ENCODE measurements around the gene CDH24.
A peak's percentile ranks its signal among the peaks of the same experiment; 100 is the strongest.

Gene CDH24

DNA sequence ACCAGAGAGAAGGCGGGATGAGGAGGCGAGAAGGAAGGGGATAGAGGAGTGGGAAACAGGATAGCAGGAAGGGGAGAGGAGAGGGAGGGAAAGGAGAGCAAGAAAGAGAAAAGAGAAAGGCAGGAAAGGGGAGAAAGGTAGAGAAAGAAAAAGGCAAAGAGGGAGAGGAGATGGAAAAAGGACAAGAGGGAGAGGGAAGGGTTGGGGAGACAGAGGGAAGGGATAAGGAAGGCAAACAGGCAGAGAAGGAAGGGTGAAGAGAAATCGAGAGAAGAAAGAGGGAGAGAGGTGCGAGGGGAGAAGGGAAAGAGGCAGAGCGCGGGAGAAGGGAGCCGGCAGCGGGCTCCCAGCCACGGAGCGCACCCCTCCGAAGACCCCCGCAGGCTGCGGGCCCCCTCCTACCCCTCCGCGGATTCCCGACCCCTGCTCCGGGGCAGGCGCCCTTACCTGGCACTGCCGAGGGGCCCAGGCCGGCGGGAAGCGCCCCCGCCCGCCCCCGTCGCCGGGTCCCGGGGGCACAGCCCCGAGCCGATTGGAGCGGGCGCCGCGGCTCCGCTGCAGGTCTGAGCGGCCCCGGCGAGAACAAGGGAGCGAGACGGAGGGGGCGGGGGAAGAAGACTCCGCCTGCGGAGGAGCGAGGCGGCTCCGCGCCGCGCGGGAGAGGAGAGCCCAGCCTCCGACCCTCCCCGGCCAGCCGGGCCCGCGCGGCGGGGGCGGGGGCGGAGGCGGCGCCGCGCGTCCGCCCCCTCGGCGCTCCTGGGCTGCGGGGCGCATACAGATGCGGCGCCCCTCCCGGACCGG, at the start of gene CDH24:
Gene CDH24, minus strand, starts transcription at position 565 of the 801 bp plus-strand sequence. CDS start 1,787 bp downstream, outside the sequence.
- DNase-seq (ENCODE audit: low read depth in 1 of 2, low spot score in 1 of 2), result peak; percentile 77 to 81
- in situ Hi-C loops (cut with HindIII; ENCODE audit: low pct_unique_long_range_greater_than_20kb, low sequenced_read_pairs), result no loop called here
- TF ChIP-seq JUND (IDR thresholded peaks at IDR 0.05; ENCODE audit: low read depth), result no peak

DNA sequence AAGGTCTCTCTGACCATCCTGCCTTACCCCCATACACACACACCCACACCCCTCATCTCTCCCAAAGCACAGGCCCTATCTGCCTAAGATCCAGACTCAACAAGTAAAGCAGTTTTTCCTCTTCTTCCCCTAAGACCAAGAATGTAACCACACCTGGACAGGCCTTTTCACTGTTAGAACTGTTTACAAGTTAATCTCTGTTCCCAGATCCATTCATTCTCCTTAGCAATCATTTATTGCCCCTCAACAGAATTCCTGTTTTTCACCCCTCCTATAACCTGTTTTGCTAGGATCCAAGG, 49.4 kb upstream of the CDH24 start:
- no peak for DNase-seq (ENCODE audit: low read depth in 1 of 2, low spot score in 1 of 2)
- in situ Hi-C loops (cut with HindIII; ENCODE audit: low pct_unique_long_range_greater_than_20kb, low sequenced_read_pairs), result no loop called here
- TF ChIP-seq JUND (IDR thresholded peaks at IDR 0.05; ENCODE audit: low read depth), result no peak

GRCh38 chr14:23105348-23105824, 48.1 kb upstream of the CDH24 start:
- no peak for DNase-seq (ENCODE audit: low read depth in 1 of 2, low spot score in 1 of 2)
- no peak for TF ChIP-seq JUND (IDR thresholded peaks at IDR 0.05; ENCODE audit: low read depth)
- in situ Hi-C loops (cut with HindIII; ENCODE audit: low pct_unique_long_range_greater_than_20kb, low sequenced_read_pairs), result no loop called here

GRCh38 chr14:23104591-23105347, 47.4 kb upstream of the CDH24 start, which contains the start of gene CIROP:
Gene CIROP (minus strand): TSS chr14:23104989. CDS start chr14:23104920, 69 bp downstream.
- no peak for TF ChIP-seq JUND (IDR thresholded peaks at IDR 0.05; ENCODE audit: low read depth)
- in situ Hi-C loops (cut with HindIII; ENCODE audit: low pct_unique_long_range_greater_than_20kb, low sequenced_read_pairs), result no loop called here
- DNase-seq (ENCODE audit: low read depth in 1 of 2, low spot score in 1 of 2), result no peak

DNA sequence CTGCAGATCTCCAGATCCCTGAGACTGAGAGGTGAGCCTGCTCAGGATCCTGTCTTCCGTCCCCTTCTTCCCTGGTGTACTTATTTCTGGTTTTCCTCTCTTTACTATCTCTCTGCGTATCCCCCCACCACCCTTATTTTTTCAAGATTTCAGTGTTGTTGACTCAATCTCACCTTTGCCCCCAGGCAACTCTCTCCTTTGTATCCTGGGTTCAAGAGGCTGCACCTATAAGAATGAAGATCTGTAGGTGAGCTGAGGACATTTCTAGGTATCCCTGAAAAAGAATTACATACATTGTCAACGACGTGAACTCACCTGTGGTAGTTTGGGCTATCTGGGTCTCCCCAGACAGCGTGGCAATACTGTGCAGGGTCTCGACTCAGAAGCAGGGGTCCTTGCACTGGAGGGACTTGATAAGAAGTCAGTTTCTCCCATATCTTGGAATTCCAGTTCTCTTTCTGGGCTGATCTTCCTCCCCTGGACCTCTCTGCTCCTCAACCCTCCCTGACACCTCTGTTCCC, 46.8 kb upstream of the CDH24 start:
- no peak for TF ChIP-seq JUND (IDR thresholded peaks at IDR 0.05; ENCODE audit: low read depth)
- in situ Hi-C loops (cut with HindIII; ENCODE audit: low pct_unique_long_range_greater_than_20kb, low sequenced_read_pairs), result no loop called here
- DNase-seq (ENCODE audit: low read depth in 1 of 2, low spot score in 1 of 2), result no peak

DNA sequence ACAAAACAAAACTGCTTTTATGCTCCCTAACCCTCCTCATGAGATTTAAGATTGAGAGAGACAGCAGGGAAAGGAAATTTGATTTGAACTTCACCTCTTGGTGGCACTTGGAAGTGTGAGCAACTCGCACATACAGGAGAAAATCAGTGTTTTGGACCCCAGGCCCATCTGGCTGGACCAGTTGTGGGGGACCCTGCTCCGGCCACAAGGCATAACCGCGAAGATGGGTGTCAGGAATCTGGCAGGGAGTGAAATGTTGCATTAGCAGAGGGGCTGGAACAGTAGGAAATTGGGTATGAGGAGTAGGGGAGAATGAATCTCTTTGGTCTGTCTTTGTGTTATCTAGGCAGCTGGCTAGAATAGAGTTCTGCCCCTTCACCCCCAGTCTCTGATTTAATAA, 46.3 kb upstream of the CDH24 start:
- in situ Hi-C loops (cut with HindIII; ENCODE audit: low pct_unique_long_range_greater_than_20kb, low sequenced_read_pairs), result no loop called here
- DNase-seq (ENCODE audit: low read depth in 1 of 2, low spot score in 1 of 2), result no peak
- TF ChIP-seq JUND (IDR thresholded peaks at IDR 0.05; ENCODE audit: low read depth), result no peak

GRCh38 chr14:23102801-23103200, 45.5 kb upstream of the CDH24 start:
- no peak for DNase-seq (ENCODE audit: low read depth in 1 of 2, low spot score in 1 of 2)
- no peak for TF ChIP-seq JUND (IDR thresholded peaks at IDR 0.05; ENCODE audit: low read depth)
- in situ Hi-C loops (cut with HindIII; ENCODE audit: low pct_unique_long_range_greater_than_20kb, low sequenced_read_pairs), result no loop called here

- in situ Hi-C loops (cut with HindIII; ENCODE audit: low pct_unique_long_range_greater_than_20kb, low sequenced_read_pairs), result no loop called here
- no peak for TF ChIP-seq JUND (IDR thresholded peaks at IDR 0.05; ENCODE audit: low read depth)
- no peak for DNase-seq (ENCODE audit: low read depth in 1 of 2, low spot score in 1 of 2)
Observed at GRCh38 chr14:23101986-23102625, 44.8 kb upstream of the CDH24 start.

- in situ Hi-C loops (cut with HindIII; ENCODE audit: low pct_unique_long_range_greater_than_20kb, low sequenced_read_pairs), result no loop called here
- no peak for TF ChIP-seq JUND (IDR thresholded peaks at IDR 0.05; ENCODE audit: low read depth)
- DNase-seq (ENCODE audit: low read depth in 1 of 2, low spot score in 1 of 2), result no peak
Observed at GRCh38 chr14:23101213-23101970, 44.1 kb upstream of the CDH24 start.

- DNase-seq (ENCODE audit: low read depth in 1 of 2, low spot score in 1 of 2), result no peak
- no peak for TF ChIP-seq JUND (IDR thresholded peaks at IDR 0.05; ENCODE audit: low read depth)
- in situ Hi-C loops (cut with HindIII; ENCODE audit: low pct_unique_long_range_greater_than_20kb, low sequenced_read_pairs), result no loop called here
Observed at GRCh38 chr14:23099212-23099861, 42.0 kb upstream of the CDH24 start.

DNA sequence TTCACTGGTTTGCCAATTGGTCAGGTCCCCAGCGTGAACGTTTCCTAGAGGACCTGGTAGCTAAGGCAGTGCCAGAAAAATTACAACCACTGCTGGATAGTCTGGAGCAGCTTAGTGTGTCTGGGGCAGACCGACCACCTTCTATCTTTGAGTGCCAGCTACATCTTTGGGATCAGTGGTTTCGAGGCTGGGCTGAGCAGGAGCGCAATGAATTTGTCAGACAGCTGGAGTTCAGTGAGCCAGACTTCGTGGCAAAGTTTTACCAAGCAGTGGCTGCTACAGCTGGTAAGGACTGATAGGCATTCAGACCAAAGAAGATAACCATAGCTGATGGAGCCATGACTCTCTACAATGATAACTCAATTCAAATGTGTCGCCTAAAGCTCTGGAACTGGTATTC, 40.5 kb upstream of the CDH24 start:
- in situ Hi-C loops (cut with HindIII; ENCODE audit: low pct_unique_long_range_greater_than_20kb, low sequenced_read_pairs), result no loop called here
- no peak for DNase-seq (ENCODE audit: low read depth in 1 of 2, low spot score in 1 of 2)
- no peak for TF ChIP-seq JUND (IDR thresholded peaks at IDR 0.05; ENCODE audit: low read depth)

All from T47D (cell line).